Natural killer cell (primary cell): ENCODE results near the gene SUSD3. TPM values are rescaled to one million over a fixed set of nuclear protein-coding genes. Genes with fewer than 3 reads are reported as not detected.
A peak's percentile ranks its signal among the peaks of the same experiment; 100 is the strongest.

Experiments
- ATAC-seq, 3 donors: fragments of 150-1000 bp in 2 of 3; fragments of 200-7000 bp in 1 of 3; cut with Tn5 transposase; 1 replicate in 1 of 3; 2 replicates in 2 of 3; pipeline ENCODE4 v1.10.0; 2021; ENCODE audit warnings: mild to moderate bottlenecking in 2 of 3, moderate library complexity in 2 of 3
- DNase-seq, 2 donors: peaks; one replicate each; pipeline versions ENCODE4 v3.0.0 to v3.0.0-alpha.2; 2013 to 2021; ENCODE audit warnings: mixed read lengths in 1 of 2
- H3K27ac ChIP-seq: one replicate; pipeline ENCODE4 v1.5.1; 2013; ENCODE audit warnings: mild to moderate bottlenecking, low read length
- H3K27me3 ChIP-seq: one replicate; pipeline ENCODE4 v1.6.1; 2013; ENCODE audit warnings: low read length; ENCODE audit not compliant: control insufficient read depth, insufficient read depth
- H3K36me3 ChIP-seq: one replicate; pipeline ENCODE4 v1.6.1; 2013; ENCODE audit warnings: low read length; ENCODE audit not compliant: control insufficient read depth, insufficient read depth
- H3K4me1 ChIP-seq: one replicate; pipeline ENCODE4 v1.6.1; 2013; ENCODE audit warnings: low read length; ENCODE audit not compliant: control insufficient read depth, insufficient read depth
- H3K4me3 ChIP-seq: one replicate; pipeline ENCODE4 v1.5.1; 2013; ENCODE audit warnings: low read length
- H3K9me3 ChIP-seq: one replicate; pipeline ENCODE4 v1.6.1; 2013; ENCODE audit warnings: low read length; ENCODE audit not compliant: control insufficient read depth, insufficient read depth
- H3K27ac Mint-ChIP-seq, 2 donors: one replicate each; pipeline ENCODE4 v1.8.0; 2022; ENCODE audit warnings: mild to moderate bottlenecking in 2 of 2, mixed read lengths in 2 of 2, moderate library complexity in 1 of 2
- H3K27me3 Mint-ChIP-seq, 2 donors: one replicate each; pipeline ENCODE4 v1.8.0; 2022; ENCODE audit warnings: low read depth in 2 of 2, mixed read lengths in 2 of 2
- H3K36me3 Mint-ChIP-seq: one replicate; pipeline ENCODE4 v1.8.0; 2022; ENCODE audit warnings: mixed read lengths
- H3K4me1 Mint-ChIP-seq, 2 donors: one replicate each; pipeline ENCODE4 v1.8.0; 2022; ENCODE audit warnings: mixed read lengths in 2 of 2
- H3K4me3 Mint-ChIP-seq: one replicate; pipeline ENCODE4 v1.8.0; 2022; ENCODE audit warnings: mild to moderate bottlenecking, moderate library complexity, mixed read lengths
- H3K9me3 Mint-ChIP-seq, 2 donors: one replicate each; pipeline ENCODE4 v1.8.0; 2022; ENCODE audit warnings: mixed read lengths in 2 of 2
- CTCF ChIP-seq: fragments of 200-600 bp; IDR thresholded peaks from one replicate; pipeline ENCODE4 v1.8.0; 2022; ENCODE audit warnings: antibody characterized with exemption
- WGBS: methylation state at CpG from one replicate; pipeline ENCODE4 v1.1.7; 2013; ENCODE audit warnings: missing lambda C conversion rate; ENCODE audit not compliant: insufficient coverage; 5-methylcytosine and 5-hydroxymethylcytosine counted together
- intact Hi-C: fragments of 100-400 bp; cut with micrococcal nuclease; formaldehyde crosslinking; loops from one replicate; pipeline ENCODE4 v1.14.2; 2022
- total RNA-seq, 4 donors: library from RNA; stranded (reverse); fragments of 120-200 nt in 1 of 4; gene quantifications; one replicate each; pipeline versions ENCODE4 v1.2.3 to v1.2.4, GENCODE V29; 2013 to 2022

Gene SUSD3
- total RNA-seq, 3 donors from 2014 or later (not counting 1 experiment from before 2014, with no cell fraction given): 1.2 to 2.1 (median 1.8) TPM

- intact Hi-C loops: no loop called here
- Mint-ChIP-seq H3K4me3 (no peak overlapping the region), H3K9me3 (no peaks in the 10 kb centered on the region), H3K36me3 (no peaks in the 10 kb centered on the region), H3K27ac (no peak overlapping the region), H3K4me1 (peaks cover 5 to 8% of the 10 kb centered on the region in 2 donors), H3K27me3 (peaks cover 38 to 47% of the 10 kb centered on the region in 2 donors)
- Histone ChIP-seq H3K4me1 (peaks cover 26% of the 10 kb centered on the region), H3K27ac (no peak overlapping the region), H3K4me3 (no peak overlapping the region), H3K27me3 (peaks cover 6% of the 10 kb centered on the region), H3K36me3 (peaks cover 7% of the 10 kb centered on the region), H3K9me3 (peaks cover 3% of the 10 kb centered on the region)
- WGBS: 95% methylated on average over 10 of the region's 10 CpGs
- ATAC-seq (no peak), DNase-seq (no peak)
- TF ChIP-seq CTCF: no peak
These were observed 22.6 kb downstream of the SUSD3 start for GRCh38 chr9:93081081-93081529.

DNA sequence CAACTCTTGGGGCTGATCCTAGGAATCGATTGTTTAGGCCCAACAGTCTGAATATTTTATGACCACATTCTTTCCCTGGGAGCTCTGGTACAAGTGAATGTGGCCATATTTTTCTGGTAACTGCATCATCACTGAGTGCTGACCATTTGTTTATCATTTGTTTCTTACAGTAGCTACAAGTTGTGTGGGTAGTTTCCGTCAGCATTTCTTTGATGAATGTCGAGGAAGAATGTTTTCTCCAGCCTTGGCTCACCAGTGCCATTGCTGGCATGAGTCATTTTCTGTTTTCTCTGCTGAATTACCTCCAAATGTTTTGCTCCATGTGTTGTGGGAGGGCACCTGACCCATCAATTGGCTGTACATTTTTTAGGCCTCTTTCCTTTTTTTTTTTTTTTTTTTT lies 23.4 kb downstream of the SUSD3 start:
- ATAC-seq (no peak), DNase-seq (no peak)
- Histone ChIP-seq H3K4me3 (no peak overlapping the region), H3K27me3 (peaks cover 6% of the 10 kb centered on the region), H3K36me3 (peaks cover 7% of the 10 kb centered on the region), H3K4me1 (peaks cover 26% of the 10 kb centered on the region), H3K27ac (no peak overlapping the region), H3K9me3 (peaks cover 3% of the 10 kb centered on the region)
- peaks cover 37 to 39% of the 10 kb centered on the region in 2 donors for H3K27me3 Mint-ChIP-seq
- H3K36me3 Mint-ChIP-seq: no peaks in the 10 kb centered on the region
- no peak overlapping the region for H3K4me3 Mint-ChIP-seq
- intact Hi-C loops: no loop called here
- H3K27ac Mint-ChIP-seq: no peak overlapping the region
- TF ChIP-seq CTCF: no peak
- H3K9me3 Mint-ChIP-seq: no peaks in the 10 kb centered on the region
- peaks cover 5 to 12% of the 10 kb centered on the region in 2 donors for H3K4me1 Mint-ChIP-seq
- 87% methylated on average over 3 of the region's 3 CpGs for WGBS

GRCh38 chr9:93082841-93083411 lies 24.4 kb downstream of the SUSD3 start:
- H3K9me3 Mint-ChIP-seq: no peaks in the 10 kb centered on the region
- Histone ChIP-seq H3K4me1 (peaks cover 26% of the 10 kb centered on the region), H3K36me3 (peaks cover 7% of the 10 kb centered on the region), H3K27me3 (peaks cover 6% of the 10 kb centered on the region), H3K4me3 (no peak overlapping the region), H3K27ac (no peak overlapping the region), H3K9me3 (peaks cover 3% of the 10 kb centered on the region)
- H3K27me3 Mint-ChIP-seq: peaks cover 29 to 30% of the 10 kb centered on the region in 2 donors
- peaks cover 5 to 12% of the 10 kb centered on the region in 2 donors for H3K4me1 Mint-ChIP-seq
- H3K4me3 Mint-ChIP-seq: no peak overlapping the region
- TF ChIP-seq CTCF: no peak
- intact Hi-C loops: no loop called here
- ATAC-seq: peak; percentile 41 to 49 (median 43)
- H3K36me3 Mint-ChIP-seq: no peaks in the 10 kb centered on the region
- H3K27ac Mint-ChIP-seq: no peak overlapping the region
- WGBS: 37% methylated on average over 18 of the region's 18 CpGs
- no peak for DNase-seq
